GM21526 (cell line): ENCODE data around the gene KLK10.

ENCODE experiments used
- ATAC-seq: cut with Tn5 transposase; IDR thresholded peaks from one replicate; pipeline ENCODE4 v1.9.1; 2021; ENCODE audit warnings: moderate library complexity; ENCODE audit not compliant: unreplicated experiment, low FRiP score

The KLK10 gene, protein sequence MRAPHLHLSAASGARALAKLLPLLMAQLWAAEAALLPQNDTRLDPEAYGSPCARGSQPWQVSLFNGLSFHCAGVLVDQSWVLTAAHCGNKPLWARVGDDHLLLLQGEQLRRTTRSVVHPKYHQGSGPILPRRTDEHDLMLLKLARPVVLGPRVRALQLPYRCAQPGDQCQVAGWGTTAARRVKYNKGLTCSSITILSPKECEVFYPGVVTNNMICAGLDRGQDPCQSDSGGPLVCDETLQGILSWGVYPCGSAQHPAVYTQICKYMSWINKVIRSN

GRCh38 chr19:51019544-51019925 is at the start of gene KLK10:
TSS of gene KLK10 (minus strand) at chr19:51019709. CDS start at chr19:51019130, 579 bp downstream.
- no peak for ATAC-seq

GRCh38 chr19:51066393-51067186 is 47.1 kb upstream of the KLK10 start:
- ATAC-seq: no peak

GRCh38 chr19:51065221-51065960 is 45.9 kb upstream of the KLK10 start:
- ATAC-seq: no peak

- ATAC-seq: no peak
Observed at GRCh38 chr19:51064534-51065220, 45.2 kb upstream of the KLK10 start, which contains the start of gene KLK13. TSS of gene KLK13 (minus strand) at chr19:51065092. CDS start at chr19:51065067, 25 bp downstream.

GRCh38 chr19:51063664-51064063 is 44.2 kb upstream of the KLK10 start:
- no peak for ATAC-seq

GRCh38 chr19:51060973-51061372 is 41.5 kb upstream of the KLK10 start:
- no peak for ATAC-seq

DNA sequence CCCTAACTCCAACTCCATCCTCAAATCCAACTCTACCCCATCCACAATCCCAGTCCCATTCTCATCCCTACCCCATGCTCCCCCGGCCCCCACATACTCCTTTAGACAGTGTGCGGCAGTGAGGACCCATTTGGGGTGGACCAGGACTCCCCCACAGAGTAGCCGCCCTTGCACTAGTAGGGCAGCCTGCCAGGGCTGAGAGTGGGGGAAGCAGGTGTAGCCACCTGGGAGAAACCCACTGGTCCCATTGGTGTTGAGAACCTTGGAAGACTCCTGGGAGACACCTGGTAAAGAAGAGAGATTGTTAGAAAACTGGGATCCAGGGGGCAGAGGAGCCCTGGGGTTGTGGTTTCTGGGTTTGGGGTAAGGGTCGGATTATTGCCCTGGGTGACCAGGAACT is 40.8 kb upstream of the KLK10 start:
- ATAC-seq: no peak

DNA sequence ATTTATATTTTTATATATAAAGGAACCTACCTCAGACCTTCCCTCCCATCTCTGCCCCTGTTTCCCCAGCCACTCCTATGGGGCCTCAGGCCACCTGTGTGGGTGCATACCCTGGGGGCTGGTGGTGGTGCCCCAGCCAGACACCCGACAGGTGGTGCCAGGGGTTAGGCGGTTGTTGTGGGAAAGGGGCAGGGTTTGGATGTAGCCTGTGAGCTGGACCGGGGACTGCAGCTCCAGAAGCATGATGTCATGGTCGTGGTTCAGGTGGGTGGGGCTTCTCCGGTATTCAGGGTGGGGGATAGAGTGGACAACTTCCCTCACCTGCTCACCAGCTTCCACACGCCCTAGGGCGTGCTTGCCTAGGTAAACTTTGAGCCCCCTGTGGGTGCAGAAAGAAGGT is 40.2 kb upstream of the KLK10 start:
- ATAC-seq: no peak

DNA sequence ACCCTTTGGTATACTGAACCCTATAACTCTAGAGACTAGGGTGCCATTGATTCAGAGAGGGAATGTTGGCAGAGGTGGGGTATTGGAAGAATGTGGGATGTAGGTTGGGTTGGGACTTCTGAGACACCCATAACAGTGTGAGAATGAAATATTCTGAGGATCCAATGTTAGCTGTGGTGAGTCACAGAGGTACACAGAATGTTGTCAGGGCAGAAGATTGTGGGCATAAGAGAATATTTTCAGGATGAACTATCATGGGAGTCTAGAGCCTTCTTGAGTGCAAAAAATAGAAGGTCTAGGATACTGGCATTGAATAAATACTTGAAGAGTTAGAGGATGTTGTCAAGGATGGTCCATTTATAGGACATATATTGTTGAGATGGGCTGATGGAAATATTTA is 36.4 kb upstream of the KLK10 start:
- no peak for ATAC-seq

DNA sequence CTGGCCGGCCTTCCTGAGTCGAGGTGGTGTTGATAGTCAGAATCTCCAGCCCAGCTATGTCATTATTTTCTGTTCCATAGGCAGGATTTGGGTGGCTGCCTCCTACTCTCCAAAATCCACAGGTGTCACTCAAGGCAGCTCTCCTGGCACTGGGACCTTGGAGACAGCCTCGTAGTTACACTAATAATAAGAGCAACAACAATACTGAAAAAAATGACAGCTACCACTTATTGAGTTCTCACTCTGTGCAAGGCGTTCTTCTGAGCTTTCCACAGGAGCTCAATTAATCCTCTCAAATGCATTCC is 27.5 kb upstream of the KLK10 start:
- ATAC-seq: no peak

DNA sequence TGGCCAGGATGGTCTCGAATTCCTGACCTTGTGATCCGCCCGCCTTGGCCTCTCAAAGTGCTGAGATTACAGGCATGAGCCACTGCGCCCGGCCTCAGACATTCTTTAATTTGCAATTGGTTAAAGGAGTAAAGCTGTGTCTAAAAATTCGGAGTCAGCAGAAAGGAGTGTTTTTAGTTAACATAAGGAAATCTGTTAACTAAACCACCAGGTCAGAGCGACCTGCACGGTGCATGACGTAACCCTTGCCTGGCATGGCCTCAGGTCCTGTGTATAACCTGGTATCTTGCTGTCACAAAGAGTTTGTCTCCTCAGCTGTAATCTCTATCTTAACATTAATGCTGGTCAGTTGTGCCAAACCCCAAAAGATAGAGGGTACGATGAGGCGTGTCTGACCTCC is 24.8 kb upstream of the KLK10 start:
- ATAC-seq: no peak

DNA sequence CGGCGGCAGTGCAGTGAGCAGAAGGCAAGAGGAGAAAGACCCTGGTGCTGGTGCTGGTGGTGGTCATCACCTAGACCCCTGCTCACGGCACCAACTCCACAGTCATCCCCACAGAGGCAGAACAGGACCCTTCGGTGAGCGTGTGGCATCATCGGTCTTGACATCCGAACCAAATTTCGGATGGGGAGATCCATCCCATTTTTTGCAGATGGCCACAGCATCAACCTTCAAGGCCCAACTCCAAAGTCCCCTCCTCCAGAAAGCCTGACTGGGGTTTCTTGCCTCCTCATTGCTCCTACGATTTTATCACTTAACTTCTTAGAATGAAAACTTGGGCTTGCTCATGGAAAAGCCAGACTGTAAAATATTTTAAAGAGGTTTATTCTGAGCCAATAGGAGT is 24.0 kb upstream of the KLK10 start:
- ATAC-seq: no peak

DNA sequence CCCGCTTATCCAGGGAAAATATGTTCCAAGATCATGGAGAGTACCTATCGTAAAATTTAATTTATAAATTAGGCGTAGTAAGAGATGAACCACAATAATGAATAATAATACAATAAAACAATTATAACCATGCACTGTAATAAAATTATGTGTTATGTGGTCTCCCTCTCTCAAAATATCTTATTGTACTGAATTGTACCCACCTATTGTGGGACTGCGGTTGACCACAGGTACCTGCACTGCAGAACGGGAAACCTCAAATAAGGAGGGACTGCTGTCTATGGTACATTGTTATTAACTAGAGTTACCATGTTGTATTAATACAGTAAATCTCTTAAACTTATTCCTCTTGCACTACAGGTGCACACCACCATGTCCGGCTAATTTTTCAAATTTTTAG is 20.6 kb upstream of the KLK10 start:
- ATAC-seq: no peak

DNA sequence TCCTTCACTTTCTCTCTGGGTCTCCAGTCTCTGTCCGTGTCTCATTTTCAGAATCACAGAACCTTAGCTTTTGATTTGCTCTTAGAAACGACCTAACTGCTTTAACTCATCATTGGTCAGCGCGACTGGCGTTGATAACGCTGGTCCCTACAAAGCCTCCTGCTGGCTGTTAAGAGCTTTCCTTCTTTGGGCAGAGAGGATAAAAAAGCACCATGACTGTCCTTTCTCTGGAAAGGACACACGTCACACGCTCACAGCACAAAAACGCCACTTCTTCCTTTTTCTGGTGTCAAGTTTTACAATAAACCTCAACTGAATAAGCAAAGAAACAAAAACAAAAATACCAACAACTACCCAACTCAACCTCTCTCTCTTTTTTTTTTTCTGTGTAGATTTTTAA is 17.0 kb upstream of the KLK10 start:
- ATAC-seq: no peak

GRCh38 chr19:51034704-51035103 is 15.2 kb upstream of the KLK10 start, which contains the start of gene KLK12:
TSS of gene KLK12 (minus strand) at chr19:51035002. CDS start at chr19:51034621, 381 bp downstream.
- no peak for ATAC-seq

- ATAC-seq: no peak
Observed at GRCh38 chr19:51031880-51032225, 12.3 kb upstream of the KLK10 start.

DNA sequence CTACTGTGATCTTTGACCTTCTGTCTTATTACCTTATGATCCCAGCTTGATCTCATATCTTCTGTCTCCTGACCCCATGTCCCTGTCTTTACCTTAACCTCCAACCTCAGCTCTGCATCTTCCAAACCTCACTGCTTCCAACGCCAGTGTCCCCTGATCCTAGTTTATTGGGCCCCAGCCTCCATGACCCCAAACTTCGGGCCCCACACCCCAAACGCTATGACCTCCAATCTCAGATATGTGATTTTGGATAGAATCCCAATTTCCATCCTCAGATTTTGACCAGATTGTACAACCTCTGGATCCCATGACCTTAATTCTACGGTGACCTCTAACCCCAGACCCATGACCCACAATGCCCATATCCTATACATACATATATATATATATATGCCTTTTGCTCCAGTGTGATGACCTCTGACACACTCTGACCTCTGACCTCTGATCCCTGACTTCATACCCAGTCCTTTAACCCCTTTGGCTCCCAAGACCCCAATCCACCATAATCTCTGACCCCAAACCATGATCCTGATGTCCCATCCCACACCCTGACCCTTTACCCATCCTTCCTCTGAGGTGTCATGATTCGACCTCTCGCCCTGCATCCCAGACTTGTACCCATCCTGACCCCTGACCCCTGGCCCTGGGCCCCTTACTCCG is 11.8 kb upstream of the KLK10 start:
- ATAC-seq: no peak

DNA sequence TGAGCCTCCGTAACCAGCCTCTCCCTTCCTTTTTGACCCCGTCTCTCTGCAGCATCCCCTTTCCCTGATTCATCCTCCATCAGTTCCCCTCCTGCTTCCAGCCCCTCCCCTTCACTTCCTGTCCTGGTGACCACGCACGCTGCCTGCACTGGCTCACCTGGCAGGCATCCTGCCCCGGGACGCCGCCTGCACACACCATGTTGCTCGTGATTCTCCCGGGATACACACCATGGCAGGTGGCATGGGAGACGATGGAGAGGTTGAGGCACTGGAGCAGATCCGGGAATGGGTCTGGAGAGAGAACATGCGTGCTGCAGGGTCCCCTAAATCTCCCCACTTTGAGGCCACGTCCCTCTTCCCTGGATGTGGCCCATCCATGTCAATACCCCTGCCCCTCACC is 11.1 kb upstream of the KLK10 start:
- no peak for ATAC-seq

DNA sequence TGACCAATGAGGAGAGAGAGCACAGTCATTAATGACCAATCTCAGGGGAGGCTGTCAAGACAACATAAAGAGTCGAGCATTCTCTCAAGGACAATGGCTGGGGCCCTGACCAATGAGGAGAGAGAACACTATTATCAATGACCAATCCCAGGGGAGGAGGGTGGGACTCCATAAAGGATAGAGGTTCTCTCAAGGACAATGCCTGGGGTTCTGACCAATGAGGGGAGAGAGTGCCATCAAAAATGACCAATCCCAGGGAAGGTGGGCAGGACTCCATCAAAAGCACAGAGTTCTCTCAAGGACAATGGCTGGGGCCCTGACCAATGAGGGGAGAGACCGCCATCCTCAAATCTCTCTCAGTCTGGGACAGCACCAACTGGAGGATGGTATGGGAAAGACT is 10.2 kb upstream of the KLK10 start:
- no peak for ATAC-seq

GRCh38 chr19:51027873-51028272 is 8.4 kb upstream of the KLK10 start:
- no peak for ATAC-seq
